Measurements from ENCODE around the gene CGN.

The CGN gene

DNA sequence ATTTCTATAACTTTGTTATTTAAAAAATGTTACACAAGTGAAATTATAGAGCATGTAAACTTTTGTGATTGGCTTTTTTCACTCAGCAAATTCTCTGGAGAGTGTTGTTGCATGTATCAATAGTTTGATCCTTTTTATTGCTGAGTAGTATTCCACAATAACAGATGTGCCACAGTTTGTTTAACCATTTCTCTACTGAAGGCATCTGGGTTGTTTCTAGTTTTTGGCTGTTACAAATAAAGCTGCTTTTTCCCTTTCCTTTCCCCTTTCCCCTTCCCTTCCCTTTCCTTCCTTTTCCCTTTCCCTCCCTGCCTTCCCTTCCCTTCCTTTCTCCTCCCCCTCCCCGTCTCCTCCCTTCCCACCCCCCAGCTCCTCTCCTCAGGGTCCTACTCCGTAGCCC is 44.9 kb downstream of the CGN start:
- no peak for DNase-seq

DNA sequence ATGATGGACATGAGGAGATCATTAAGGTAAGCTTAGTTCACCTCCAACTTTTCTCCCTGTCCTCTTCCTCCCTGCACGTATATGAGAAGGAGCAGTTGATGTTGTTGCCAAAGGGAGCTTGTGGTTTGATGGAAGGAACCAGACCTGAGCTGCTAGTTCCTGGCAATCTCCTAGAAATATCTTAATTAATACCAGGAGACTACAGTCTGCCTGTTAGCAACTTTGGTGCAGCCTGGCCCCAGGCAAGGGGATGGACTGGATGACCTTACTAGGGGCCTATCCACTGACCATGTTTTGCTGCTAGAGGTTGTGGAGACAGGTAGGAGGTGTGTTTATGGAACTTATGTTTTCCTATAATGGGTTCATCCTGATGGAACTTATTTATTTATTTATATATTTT is 51.5 kb downstream of the CGN start:
- no peak for DNase-seq

DNA sequence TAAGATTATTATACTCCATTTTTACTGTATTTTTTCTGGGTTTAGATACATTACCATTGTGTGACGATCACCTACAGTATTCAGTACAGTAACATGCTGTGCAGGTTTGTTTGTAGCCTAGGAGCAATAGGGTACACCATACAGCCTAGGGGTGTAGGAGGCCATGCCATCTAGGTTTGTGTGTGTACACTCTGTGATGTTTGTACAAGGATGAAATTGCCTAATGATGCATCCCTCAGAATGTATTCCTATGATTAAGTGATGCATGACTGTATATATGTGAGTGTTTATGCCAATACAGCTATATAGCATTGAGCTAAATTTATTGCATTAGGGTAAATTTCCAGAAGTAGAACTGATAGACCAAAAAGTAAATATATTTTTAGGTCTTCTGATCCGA is 52.2 kb downstream of the CGN start:
- no peak for DNase-seq

DNA sequence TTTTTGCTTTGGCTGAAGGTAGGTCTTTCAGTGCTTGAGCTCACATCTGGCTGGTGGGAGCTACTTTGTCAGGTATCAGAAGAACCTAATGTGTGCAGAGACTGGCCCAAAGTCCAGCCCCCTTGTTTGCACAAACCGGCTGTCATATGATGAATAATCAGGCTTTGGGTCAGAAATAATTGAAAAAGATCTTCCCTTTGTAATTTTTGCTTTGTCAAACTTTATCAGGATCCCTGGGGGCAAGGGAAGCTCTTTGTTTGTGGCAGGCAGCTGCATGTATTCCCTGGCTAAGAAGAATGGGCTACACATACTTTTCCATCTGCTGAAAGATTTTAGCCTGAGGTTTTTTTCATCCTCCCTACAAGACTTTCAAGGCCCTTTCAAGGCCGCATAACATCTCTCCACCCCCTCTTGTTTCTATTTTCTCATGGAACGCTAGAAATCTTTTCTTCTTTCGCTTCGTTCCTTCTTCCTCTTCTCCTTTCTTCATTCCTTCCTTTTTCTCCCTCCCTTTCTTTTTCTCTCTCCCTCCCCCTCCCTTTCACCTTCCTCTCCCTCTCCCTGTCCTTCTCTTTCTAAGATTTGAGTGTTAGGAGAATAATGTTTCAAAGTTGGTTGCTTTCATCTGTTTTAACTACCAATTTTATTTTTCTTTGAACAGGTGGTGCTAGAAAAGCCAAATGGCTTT is 54.5 kb downstream of the CGN start:
- DNase-seq = no peak

DNA sequence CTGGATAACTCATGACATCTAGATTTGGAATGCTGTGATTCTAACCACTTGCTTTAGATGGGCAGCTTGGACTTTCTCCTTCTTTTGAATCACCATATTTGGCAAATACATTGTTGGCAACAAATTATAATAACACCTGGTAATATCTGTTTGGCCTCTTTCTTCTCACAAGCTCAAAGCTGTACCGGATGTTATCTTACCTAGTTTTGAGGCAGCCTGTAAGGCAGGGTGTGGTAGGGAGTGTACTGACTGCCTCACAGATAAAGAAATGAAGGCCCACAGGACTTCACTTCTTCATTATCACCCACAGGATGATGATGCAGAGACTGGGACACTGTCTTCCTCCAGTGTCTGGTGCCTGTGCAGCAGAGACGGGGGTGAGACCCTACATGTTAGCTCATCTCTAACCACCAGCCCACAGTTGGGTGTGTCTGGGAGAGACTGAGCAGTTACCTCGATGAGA is 57.5 kb downstream of the CGN start:
- DNase-seq = no peak

DNA sequence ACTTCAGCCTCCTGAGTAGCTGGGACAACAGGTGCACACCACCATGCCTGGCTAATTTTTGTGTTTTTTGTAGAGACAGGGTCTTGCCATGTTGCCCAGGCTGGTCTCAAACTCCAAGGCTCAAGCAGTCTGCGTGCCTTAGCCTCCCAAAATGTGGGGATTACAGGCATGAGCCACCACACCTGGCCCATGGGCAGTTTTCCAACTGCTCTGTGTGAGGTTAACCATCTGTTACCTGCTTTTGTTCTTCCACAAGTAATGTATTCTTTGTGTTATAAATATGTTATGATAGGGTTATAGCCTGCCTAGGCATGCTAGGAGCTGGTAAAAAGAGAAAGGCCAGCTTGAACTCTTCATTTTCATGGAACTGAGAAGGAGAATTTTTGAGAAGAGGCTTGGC is 59.6 kb downstream of the CGN start:
- no peak for DNase-seq

DNA sequence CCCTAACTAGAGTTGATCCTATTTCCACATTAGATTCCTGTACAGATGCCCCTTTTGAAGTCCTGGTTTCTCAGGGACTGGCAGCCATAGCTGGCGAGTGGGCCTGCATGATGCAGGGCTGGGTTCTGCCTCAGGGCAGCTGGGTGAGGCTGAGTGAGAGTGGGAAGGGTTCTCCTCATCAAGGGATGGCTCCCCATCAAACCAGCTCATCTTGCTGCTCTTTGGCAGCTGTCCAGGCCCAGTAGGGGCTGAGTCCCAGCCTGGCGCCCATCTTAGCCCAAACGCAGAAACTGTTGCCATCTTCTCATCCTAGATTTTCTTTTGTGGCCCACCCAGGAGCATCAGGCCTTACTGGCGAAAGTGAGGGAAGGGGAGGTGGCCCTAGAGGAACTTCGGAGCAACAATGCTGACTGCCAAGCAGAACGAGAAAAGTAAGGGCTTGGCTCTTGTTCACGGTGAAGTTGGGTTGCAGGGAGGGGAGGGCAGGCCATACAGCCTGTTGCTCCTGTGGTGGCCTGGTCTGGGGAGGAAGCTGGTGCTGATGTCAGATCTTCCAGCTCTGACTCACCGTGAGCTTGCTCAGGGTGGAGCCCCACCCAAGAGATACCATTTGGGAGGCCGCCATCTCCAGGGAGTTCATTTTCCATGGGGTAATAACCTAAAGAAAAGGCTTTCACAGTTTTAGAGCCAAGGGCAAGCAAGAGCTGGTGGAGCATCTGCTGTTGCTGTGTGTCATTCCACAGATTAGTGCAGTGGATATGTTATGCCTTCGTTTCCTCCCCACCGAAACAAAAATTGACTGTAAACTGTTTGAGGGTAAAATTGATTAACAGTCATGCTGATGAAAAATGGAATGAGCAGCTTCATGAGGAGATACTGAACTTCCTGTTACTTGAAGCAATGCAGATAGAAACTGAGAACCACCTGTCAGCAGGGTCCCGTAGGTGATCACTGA is 63.7 kb downstream of the CGN start:
- no peak for DNase-seq

DNA sequence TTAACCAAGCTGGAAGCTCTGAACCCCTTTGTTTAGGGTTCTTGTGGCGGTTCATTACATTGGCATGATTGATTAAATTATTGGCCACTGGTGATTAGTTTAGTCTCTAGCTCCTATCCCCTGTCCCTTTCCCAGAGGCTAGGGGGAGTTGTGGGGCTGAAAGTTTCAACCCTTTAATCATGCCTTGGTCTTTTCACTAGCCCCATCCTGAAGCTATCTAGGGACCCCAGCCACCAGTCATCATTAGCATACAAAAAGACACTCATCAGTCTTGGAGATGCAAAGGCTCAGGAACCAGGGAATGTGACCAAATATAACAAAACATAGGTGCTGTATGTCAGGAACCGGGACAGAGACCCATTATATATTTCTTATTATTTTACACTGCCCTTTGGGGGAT is 66.0 kb downstream of the CGN start:
- no peak for DNase-seq

DNA sequence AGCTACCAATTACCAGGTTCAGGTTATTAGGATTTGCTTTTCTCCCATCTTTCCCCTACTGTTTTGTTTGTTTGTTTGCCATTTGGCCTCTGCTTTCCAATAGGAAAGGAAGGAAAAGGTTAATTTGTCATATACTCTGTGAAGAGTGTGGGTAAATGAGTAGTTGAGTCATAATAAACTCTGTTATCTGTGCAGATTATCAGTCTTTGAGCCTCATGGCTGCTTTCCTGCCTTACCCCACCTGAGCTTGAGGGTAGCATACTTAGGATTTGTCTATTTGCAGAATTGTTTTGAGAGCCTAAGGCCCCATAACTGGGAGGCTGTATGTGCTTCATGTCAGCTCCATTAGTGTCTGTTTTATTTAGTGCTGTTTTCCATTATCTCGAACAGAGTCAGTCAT is 67.8 kb downstream of the CGN start:
- DNase-seq = no peak

DNA sequence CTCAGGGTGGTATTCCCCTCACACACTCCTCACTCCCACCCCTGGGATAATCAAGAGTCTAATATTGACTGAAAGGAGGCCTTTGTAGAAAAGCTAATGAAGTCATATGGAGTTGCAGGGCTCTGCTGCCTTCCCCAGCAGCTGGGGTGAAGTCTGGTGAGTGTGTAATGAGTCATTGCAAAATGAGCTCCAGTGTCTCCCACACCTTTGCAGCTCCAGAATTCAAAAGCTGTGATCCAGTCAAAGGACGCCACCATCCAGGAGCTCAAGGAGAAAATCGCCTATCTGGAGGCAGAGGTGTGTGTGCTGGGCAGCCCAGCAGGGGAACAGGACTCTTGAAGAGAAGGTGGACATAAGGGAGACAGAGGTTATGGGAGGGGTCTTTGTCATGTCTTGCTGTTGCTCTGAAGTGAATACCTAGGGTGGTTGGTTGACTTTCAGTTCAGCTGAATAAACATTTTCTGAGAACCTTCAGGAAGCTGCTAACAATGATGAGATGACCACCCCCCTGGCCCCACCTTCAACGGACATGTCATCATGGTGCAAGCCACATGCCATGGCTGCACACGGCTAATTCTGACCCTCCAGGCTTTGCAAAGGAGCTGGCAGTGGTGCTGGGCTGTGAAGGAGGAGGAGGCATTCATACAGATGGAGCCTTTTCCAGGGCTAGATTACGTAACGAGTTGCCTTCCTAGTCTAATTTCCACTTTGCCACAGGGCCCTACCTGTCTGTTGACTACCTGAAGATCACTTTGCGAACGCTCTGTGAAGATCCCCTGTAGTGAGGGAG is 68.4 kb downstream of the CGN start:
- DNase-seq = no peak

DNA sequence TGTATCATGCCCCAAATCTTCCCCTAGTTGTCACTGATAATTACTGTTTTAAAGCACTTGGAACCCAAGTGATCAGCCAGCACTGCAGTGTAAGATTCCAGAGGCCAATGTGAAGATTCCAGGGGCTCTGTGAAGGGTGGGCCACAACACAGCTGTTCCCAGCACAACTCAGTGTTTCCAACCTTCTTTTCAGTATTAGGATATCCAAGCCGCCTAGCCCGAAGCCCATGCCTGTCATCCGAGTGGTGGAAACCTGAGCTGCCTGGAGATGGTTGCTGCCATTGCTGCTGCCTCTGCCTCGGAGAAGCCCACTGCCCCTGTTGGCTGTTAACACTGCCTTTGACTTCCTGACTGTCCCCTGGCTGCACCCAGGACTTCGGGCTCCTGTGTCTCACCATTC is 70.3 kb downstream of the CGN start:
- DNase-seq = no peak

DNA sequence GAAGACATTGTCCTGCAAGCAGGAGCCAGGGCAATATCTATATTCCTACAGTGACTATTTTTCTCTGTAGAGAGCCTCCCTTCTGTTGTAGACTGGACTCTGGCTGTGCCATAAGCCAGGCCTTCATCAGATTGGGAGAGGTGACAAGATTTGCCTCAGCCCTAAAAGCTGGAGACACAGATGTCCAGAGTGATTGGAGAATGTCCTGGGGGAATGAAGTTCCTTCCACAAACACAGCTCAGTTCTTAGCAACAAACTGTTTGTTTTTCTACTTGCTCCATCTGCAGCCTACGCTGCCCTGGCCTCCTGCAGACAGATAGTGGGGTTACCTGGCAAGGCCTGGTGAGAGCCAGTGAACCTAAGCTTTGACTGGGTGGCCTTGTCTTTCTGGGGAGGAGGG is 70.7 kb downstream of the CGN start:
- no peak for DNase-seq

DNA sequence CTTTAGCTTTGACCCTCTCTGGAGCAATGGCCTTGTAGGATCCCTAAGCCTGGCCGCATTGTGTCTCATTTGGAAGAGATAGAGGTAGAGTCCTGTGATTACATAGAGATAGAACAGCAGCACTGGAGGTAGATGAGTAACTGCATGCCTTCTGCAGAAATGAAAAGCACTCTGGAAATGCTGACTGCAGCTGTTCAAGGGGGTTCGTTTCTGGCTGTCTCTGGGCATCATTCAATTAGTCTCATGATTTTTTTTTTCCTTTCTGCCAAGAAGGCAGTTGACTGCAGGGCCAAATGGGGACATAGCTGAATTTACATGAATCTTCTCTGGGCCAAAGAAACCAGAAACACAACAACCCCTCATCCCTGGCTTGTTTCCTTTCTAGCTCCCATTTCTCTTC is 72.6 kb downstream of the CGN start:
- no peak for DNase-seq

DNA sequence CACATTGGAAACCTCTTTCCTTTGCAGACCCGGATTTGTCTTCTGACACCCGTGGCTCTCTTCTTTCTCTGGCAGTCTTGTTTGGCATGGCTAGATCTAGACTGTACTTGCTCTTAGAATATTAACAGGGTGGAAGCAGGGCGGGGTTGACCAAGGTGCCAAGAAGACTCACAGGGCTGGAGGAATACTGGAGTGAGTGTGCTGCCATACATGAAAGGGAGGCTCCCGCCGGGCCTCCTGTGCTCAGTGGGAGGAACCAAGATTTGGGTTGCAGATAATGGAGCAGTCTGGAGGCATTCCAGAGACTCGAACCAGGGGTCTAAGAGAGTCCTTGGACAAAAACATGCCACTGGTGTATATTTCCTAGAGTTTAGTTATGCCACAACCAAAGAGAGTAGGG is 73.1 kb downstream of the CGN start:
- DNase-seq = no peak

DNA sequence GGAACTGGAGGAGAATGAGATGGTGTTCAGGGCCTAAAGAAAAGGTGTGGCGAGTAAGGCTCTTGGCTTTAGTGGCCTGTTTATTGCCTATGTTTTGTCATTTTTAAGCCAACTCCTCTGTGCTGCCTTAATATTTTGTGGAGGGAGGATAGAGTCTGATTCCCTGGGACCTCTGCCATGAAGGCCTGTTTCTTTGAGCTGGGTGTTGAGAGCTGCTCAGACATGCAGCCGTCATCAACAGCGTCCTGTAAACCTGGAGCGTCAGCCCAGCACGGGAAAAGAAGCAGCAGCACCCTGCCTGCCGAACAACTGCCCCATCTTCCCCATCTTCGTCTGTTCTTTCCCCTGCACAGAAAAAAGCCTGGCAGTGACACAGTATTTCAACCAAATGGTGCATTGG is 73.6 kb downstream of the CGN start:
- no peak for DNase-seq

DNA sequence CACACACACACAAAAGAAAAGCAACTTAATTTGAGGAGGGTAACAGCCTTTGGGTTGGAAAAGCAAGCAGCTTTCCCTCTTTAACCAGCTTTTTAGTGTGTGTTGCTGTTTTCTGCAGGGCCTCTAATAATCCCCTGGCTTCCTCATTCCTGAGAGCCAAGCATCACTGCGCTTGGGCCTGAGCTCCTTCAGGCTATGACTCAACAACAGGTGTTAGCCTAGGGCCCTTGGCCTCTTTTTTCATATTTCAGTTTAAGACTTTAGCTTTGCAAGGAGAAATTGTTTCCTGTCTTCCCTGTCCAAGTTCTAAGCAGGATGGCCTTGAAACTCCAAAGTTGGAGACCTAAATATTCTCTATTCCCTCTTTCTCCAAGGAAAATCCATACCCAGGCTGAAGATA is 74.4 kb downstream of the CGN start:
- no peak for DNase-seq

Measured in stimulated activated CD4-positive, alpha-beta T cell treated with anti-CD3 and anti-CD28 coated beads, Interleukin-4, amount 100 ng/mL, for 24 hours (primary cell).